PC-9 (cell line): Measurements from ENCODE around the gene SMIM5. TPM values are rescaled to one million over a fixed set of nuclear protein-coding genes. Genes with fewer than 3 reads are reported as not detected.

Experiments used
- BruUV-seq: library from RNA; stranded (reverse); fragments of 400-500 nt; replicated peaks from 2 replicates; lab custom pipeline; 2021; lab: Mats Ljungman, UMichigan
- CTCF ChIA-PET: fragments of 300-600 bp; sonication (Branson Sonifier 250); formaldehyde crosslinking; loops from one replicate; lab custom pipeline; 2022; ENCODE audit warnings: antibody characterized with exemption; lab: Charles Lee
- POLR2A ChIA-PET: fragments of 300-600 bp; sonication (Branson Sonifier 250); formaldehyde crosslinking; loops from one replicate; lab custom pipeline; 2022; ENCODE audit warnings: antibody characterized with exemption; ENCODE audit not compliant: unreplicated experiment; lab: Charles Lee
- DNase-seq, 2 experiments: peaks; one replicate each; pipeline versions ENCODE4 v3.0.0 to v3.0.0-alpha.2; 2015 to 2022; ENCODE audit warnings: mixed read lengths in 1 of 2
- H2AFZ ChIP-seq: fragments of 200-600 bp; sonication (generic); 2 replicates; pipeline ENCODE4 v1.8.1; 2017; ENCODE audit warnings: antibody characterized with exemption
- H3F3A ChIP-seq: fragments of 200-600 bp; sonication (generic); 2 replicates; pipeline ENCODE4 v1.8.1; 2017; ENCODE audit warnings: antibody characterized with exemption, mild to moderate bottlenecking, low read depth; ENCODE audit not compliant: insufficient read depth
- H3K27ac ChIP-seq: fragments of 200-600 bp; sonication (generic); 2 replicates; pipeline ENCODE4 v1.6.1; 2016; ENCODE audit warnings: mixed run types
- H3K27me3 ChIP-seq: fragments of 200-600 bp; sonication (generic); 2 replicates; pipeline ENCODE4 v1.6.1; 2016; ENCODE audit warnings: low read depth, mixed run types; ENCODE audit not compliant: insufficient read depth
- H3K36me3 ChIP-seq: fragments of 200-600 bp; sonication (generic); 2 replicates; pipeline ENCODE4 v1.6.1; 2016; ENCODE audit warnings: low read depth, mixed run types
- H3K4me1 ChIP-seq: fragments of 200-600 bp; sonication (generic); replicated peaks from 2 replicates; pipeline ENCODE4 v1.6.1; 2016; ENCODE audit warnings: mixed run types; ENCODE audit not compliant: insufficient read depth
- H3K4me2 ChIP-seq: fragments of 200-600 bp; sonication (generic); 2 replicates; pipeline ENCODE4 v1.6.1; 2017; ENCODE audit warnings: mixed run types
- H3K4me3 ChIP-seq: fragments of 200-600 bp; sonication (generic); 2 replicates; pipeline ENCODE4 v1.6.1; 2016; ENCODE audit warnings: mixed run types
- H3K79me2 ChIP-seq: fragments of 200-600 bp; sonication (generic); 2 replicates; pipeline ENCODE4 v1.6.1; 2017; ENCODE audit warnings: low read depth, mixed run types
- H3K9me2 ChIP-seq: fragments of 200-600 bp; sonication (generic); 2 replicates; pipeline ENCODE4 v1.8.1; 2017; ENCODE audit warnings: mild to moderate bottlenecking; ENCODE audit not compliant: insufficient read depth
- H3K9me3 ChIP-seq: fragments of 200-600 bp; sonication (generic); 2 replicates; pipeline ENCODE4 v1.8.1; 2016; ENCODE audit warnings: low read depth; ENCODE audit not compliant: insufficient read depth
- H4K20me1 ChIP-seq: fragments of 200-600 bp; sonication (generic); 2 replicates; pipeline ENCODE4 v1.8.1; 2017; ENCODE audit not compliant: insufficient read depth
- EZH2 ChIP-seq: fragments of 200-600 bp; sonication (generic); IDR thresholded peaks from 2 replicates; pipeline ENCODE4 v1.8.0; 2017; ENCODE audit warnings: antibody characterized with exemption, low read depth
- intact Hi-C: fragments of 100-400 bp; cut with micrococcal nuclease; formaldehyde crosslinking; loops from one replicate; pipeline ENCODE4 v1.10.0; 2022; ENCODE audit not compliant: unreplicated experiment
- total RNA-seq: library from RNA; stranded (reverse); gene quantifications from 2 replicates; pipeline ENCODE4 v1.2.3, GENCODE V29; 2021
- TF ChIP-seq, protein P1 (sequence below): fragments of 200-600 bp; sonication (generic); conservative IDR thresholded peaks from 2 replicates; pipeline ENCODE4 v1.6.1; 2017; ENCODE audit warnings: mixed run types, antibody characterized with exemption, mild to moderate bottlenecking, moderate library complexity

The SMIM5 gene
- total RNA-seq, 1 experiment from 2014 or later = 0.31 TPM

DNA sequence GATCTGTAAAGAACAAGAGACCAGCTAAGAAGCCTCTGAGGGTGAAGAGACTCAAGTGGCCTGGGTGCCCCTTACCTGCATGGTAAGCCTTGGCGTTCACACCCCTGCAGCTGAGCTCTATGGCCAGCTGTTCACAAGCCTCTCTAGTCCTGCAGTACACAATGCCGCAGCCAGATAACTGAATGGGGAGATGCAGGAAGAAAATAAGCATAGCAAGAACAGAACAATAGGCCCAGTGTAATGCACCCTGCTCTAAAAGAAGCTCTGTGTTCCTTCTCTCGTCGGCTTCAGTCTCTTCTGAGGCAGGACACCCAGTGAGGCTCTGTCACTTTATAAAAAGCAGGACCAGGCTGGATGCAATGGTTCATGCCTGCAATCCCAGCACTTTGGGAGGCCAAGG lies 28.3 kb downstream of the SMIM5 start:
- DNase-seq = no peak
- no peak overlapping the region for H3K27ac ChIP-seq
- H4K20me1 ChIP-seq = no peaks in the 10 kb centered on the region
- no TSS peak for BruUV-seq
- no peaks in the 10 kb centered on the region for H3K9me2 ChIP-seq
- H3K4me2 ChIP-seq = no peak overlapping the region
- TF ChIP-seq, protein P1, sequence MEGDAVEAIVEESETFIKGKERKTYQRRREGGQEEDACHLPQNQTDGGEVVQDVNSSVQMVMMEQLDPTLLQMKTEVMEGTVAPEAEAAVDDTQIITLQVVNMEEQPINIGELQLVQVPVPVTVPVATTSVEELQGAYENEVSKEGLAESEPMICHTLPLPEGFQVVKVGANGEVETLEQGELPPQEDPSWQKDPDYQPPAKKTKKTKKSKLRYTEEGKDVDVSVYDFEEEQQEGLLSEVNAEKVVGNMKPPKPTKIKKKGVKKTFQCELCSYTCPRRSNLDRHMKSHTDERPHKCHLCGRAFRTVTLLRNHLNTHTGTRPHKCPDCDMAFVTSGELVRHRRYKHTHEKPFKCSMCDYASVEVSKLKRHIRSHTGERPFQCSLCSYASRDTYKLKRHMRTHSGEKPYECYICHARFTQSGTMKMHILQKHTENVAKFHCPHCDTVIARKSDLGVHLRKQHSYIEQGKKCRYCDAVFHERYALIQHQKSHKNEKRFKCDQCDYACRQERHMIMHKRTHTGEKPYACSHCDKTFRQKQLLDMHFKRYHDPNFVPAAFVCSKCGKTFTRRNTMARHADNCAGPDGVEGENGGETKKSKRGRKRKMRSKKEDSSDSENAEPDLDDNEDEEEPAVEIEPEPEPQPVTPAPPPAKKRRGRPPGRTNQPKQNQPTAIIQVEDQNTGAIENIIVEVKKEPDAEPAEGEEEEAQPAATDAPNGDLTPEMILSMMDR = no peak
- no peak for TF ChIP-seq EZH2
- ChIA-PET POLR2A (no interaction called here), CTCF (no interaction called here)
- intact Hi-C loops = no loop called here
- H2AFZ ChIP-seq = no peak overlapping the region
- no peaks in the 10 kb centered on the region for H3K27me3 ChIP-seq
- H3K9me3 ChIP-seq = no peaks in the 10 kb centered on the region
- peaks cover 9% of the 10 kb centered on the region for H3K4me1 ChIP-seq
- peaks cover 4% of the 10 kb centered on the region; the same call in 1 of the 2 replicates for H3K36me3 ChIP-seq
- H3F3A ChIP-seq = peaks cover 7% of the 10 kb centered on the region
- H3K4me3 ChIP-seq = no peak overlapping the region
- peaks cover 16% of the 10 kb centered on the region for H3K79me2 ChIP-seq

DNA sequence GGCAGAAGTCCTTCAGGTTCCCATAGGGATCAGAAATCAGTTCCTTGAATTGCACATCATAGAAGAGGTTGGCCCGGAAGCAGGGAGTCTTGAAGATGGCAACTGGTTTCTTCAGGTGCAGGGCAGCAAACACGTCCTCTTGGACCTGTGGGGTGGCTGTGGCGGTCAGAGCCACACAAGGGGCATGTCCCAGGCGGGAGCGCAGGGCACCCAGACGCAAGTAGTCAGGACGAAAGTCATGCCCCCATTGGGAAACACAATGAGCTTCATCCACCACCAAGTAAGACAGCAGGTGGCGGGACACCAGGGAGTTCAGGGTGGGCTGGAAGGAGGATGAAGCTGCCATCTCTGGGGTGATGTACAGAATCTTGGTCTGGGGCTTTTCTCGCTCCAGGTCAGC lies 29.3 kb downstream of the SMIM5 start:
- no peak for DNase-seq
- peaks cover 7% of the 10 kb centered on the region for H3F3A ChIP-seq
- intact Hi-C loops = no loop called here
- no peak overlapping the region for H3K4me2 ChIP-seq
- POLR2A ChIA-PET = no interaction called here
- no peaks in the 10 kb centered on the region for H3K9me2 ChIP-seq
- no peaks in the 10 kb centered on the region for H3K27me3 ChIP-seq
- no peak overlapping the region for H2AFZ ChIP-seq
- H3K9me3 ChIP-seq = no peaks in the 10 kb centered on the region
- peaks cover 9% of the 10 kb centered on the region for H3K4me1 ChIP-seq
- TF ChIP-seq EZH2 = no peak
- TF ChIP-seq, protein P1 = no peak
- H3K79me2 ChIP-seq = peaks cover 24% of the 10 kb centered on the region
- H3K4me3 ChIP-seq = no peak overlapping the region
- no peaks in the 10 kb centered on the region for H4K20me1 ChIP-seq
- no peaks in the 10 kb centered on the region for H3K36me3 ChIP-seq
- CTCF ChIA-PET = no interaction called here
- no peak overlapping the region for H3K27ac ChIP-seq
- no TSS peak for BruUV-seq

DNA sequence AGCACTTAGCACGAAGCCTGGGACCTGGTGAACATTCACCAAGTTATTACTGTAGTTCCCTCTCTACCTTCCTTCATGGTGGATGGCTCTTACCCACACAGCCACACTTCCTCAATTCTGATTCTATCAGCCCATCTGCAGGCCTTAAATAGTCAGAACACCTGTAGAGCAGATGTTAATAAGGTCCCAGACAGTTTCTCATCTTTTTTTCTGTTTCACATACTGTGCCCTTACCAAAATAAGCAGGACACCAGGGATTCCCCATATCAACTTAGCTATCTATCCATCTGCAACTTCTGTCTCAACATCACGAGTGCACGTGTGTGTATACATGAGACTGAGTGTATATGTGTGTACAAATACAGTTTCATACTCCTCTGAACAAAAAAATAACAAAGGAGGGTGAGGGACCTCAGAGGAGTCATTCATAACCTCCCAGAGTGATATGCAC lies 30.9 kb downstream of the SMIM5 start:
- CTCF ChIA-PET = no interaction called here
- H3K36me3 ChIP-seq = no peaks in the 10 kb centered on the region
- intact Hi-C loops = no loop called here

More for the DNA sequence above, 30.9 kb downstream of the SMIM5 start:
- Histone ChIP-seq H3K27ac (no peak overlapping the region), H3K9me2 (no peaks in the 10 kb centered on the region), H3K4me2 (no peak overlapping the region), H3F3A (peaks cover 13% of the 10 kb centered on the region), H4K20me1 (no peaks in the 10 kb centered on the region), H3K4me1 (peaks cover 21% of the 10 kb centered on the region), H3K27me3 (no peaks in the 10 kb centered on the region), H3K4me3 (no peak overlapping the region), H3K9me3 (no peaks in the 10 kb centered on the region), H3K79me2 (peaks cover 40% of the 10 kb centered on the region), H2AFZ (no peak overlapping the region)
- TF ChIP-seq, protein P1 = no peak
- TF ChIP-seq EZH2 = no peak
- no TSS peak for BruUV-seq
- DNase-seq = no peak
- POLR2A ChIA-PET = no interaction called here
